ENCODE results near the gene HERC3.

The HERC3 gene

GRCh38 chr4:88753658-88754571 lies 161.6 kb downstream of the HERC3 start:
- Histone ChIP-seq H3K4me3 (ENCODE audit: low read length) (no peak overlapping the region), H3K27me3 (ENCODE audit: insufficient read depth, low read length) (no peaks in the 10 kb centered on the region), H3K9ac (ENCODE audit: low read depth, low read length) (no peak overlapping the region), H3K9me3 (ENCODE audit: insufficient read depth, low read depth, low read length) (no peaks in the 10 kb centered on the region), H3K4me1 (ENCODE audit: insufficient read depth, low read length) (peaks cover 6% of the 10 kb centered on the region), H3K36me3 (ENCODE audit: insufficient read depth, low read depth, low read length) (peaks cover 15% of the 10 kb centered on the region), H3K27ac (ENCODE audit: low read length) (no peak overlapping the region)

GRCh38 chr4:88754796-88755195 lies 162.5 kb downstream of the HERC3 start:
- H3K9ac ChIP-seq (ENCODE audit: low read depth, low read length), result no peak overlapping the region
- peaks cover 14% of the 10 kb centered on the region for H3K4me1 ChIP-seq (ENCODE audit: insufficient read depth, low read length)

GRCh38 chr4:88755454-88755853 lies 163.2 kb downstream of the HERC3 start:
- Histone ChIP-seq H3K36me3 (ENCODE audit: insufficient read depth, low read depth, low read length) (no peaks in the 10 kb centered on the region), H3K9me3 (ENCODE audit: insufficient read depth, low read depth, low read length) (no peaks in the 10 kb centered on the region), H3K4me1 (ENCODE audit: insufficient read depth, low read length) (peaks cover 14% of the 10 kb centered on the region), H3K9ac (ENCODE audit: low read depth, low read length) (no peak overlapping the region), H3K27ac (ENCODE audit: low read length) (no peak overlapping the region), H3K4me3 (ENCODE audit: low read length) (no peak overlapping the region), H3K27me3 (ENCODE audit: insufficient read depth, low read length) (no peaks in the 10 kb centered on the region)

More at GRCh38 chr4:88754796-88755195, 162.5 kb downstream of the HERC3 start:
- no peaks in the 10 kb centered on the region for H3K27me3 ChIP-seq (ENCODE audit: insufficient read depth, low read length)
- H3K27ac ChIP-seq (ENCODE audit: low read length), result no peak overlapping the region
- no peak overlapping the region for H3K4me3 ChIP-seq (ENCODE audit: low read length)
- peaks cover 7% of the 10 kb centered on the region for H3K36me3 ChIP-seq (ENCODE audit: insufficient read depth, low read depth, low read length)
- no peaks in the 10 kb centered on the region for H3K9me3 ChIP-seq (ENCODE audit: insufficient read depth, low read depth, low read length)

- no peak overlapping the region for H3K4me3 ChIP-seq (ENCODE audit: low read length)
- H3K4me1 ChIP-seq (ENCODE audit: insufficient read depth, low read length), result peaks cover 14% of the 10 kb centered on the region
- H3K27me3 ChIP-seq (ENCODE audit: insufficient read depth, low read length), result no peaks in the 10 kb centered on the region
- H3K36me3 ChIP-seq (ENCODE audit: insufficient read depth, low read depth, low read length), result no peaks in the 10 kb centered on the region
- no peak overlapping the region for H3K27ac ChIP-seq (ENCODE audit: low read length)
- H3K9ac ChIP-seq (ENCODE audit: low read depth, low read length), result no peak overlapping the region
- H3K9me3 ChIP-seq (ENCODE audit: insufficient read depth, low read depth, low read length), result no peaks in the 10 kb centered on the region
Observed at GRCh38 chr4:88756149-88756548, 163.9 kb downstream of the HERC3 start.

GRCh38 chr4:88757067-88757466 lies 164.8 kb downstream of the HERC3 start:
- Histone ChIP-seq H3K4me1 (ENCODE audit: insufficient read depth, low read length) (peaks cover 14% of the 10 kb centered on the region), H3K9me3 (ENCODE audit: insufficient read depth, low read depth, low read length) (no peaks in the 10 kb centered on the region), H3K4me3 (ENCODE audit: low read length) (no peak overlapping the region), H3K27me3 (ENCODE audit: insufficient read depth, low read length) (no peaks in the 10 kb centered on the region), H3K36me3 (ENCODE audit: insufficient read depth, low read depth, low read length) (no peaks in the 10 kb centered on the region), H3K9ac (ENCODE audit: low read depth, low read length) (no peak overlapping the region), H3K27ac (ENCODE audit: low read length) (no peak overlapping the region)

GRCh38 chr4:88757776-88758175 lies 165.5 kb downstream of the HERC3 start:
- Histone ChIP-seq H3K4me1 (ENCODE audit: insufficient read depth, low read length) (peaks cover 14% of the 10 kb centered on the region), H3K27ac (ENCODE audit: low read length) (no peak overlapping the region), H3K9ac (ENCODE audit: low read depth, low read length) (no peak overlapping the region), H3K4me3 (ENCODE audit: low read length) (no peak overlapping the region), H3K27me3 (ENCODE audit: insufficient read depth, low read length) (no peaks in the 10 kb centered on the region), H3K9me3 (ENCODE audit: insufficient read depth, low read depth, low read length) (no peaks in the 10 kb centered on the region), H3K36me3 (ENCODE audit: insufficient read depth, low read depth, low read length) (no peaks in the 10 kb centered on the region)

Data from iPS-20b (cell line).